NCI-H82 treated with DMSO at 0.1 percent for 48 hours (cell line): Measurements from ENCODE around the gene PDLIM5.

ENCODE experiments used
- DNase-seq: peaks from one replicate; lab custom pipeline; 2025; ENCODE audit not compliant: unreplicated experiment; lab: John Stamatoyannopoulos, UW

PDLIM5 gene

DNA sequence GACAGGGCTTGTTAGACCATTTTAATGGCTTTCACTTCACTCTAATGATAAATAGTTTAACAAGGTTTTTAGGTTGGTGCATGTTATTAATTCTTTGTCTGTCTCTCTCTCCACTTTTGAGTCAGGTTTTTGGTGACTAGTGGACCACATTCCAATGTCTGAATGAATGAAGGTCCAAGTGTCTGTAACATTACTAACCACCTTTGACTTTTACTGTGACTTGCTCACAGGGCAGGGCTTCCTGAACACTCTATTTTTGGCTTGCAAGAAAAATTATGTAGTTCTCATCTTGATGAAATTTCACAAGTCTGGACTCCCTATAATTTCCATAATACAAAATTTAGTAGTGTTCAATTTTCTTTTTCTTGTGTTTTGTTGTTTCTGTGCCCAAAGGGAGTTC lies 227.2 kb downstream of the PDLIM5 start:
- no peak for DNase-seq

DNA sequence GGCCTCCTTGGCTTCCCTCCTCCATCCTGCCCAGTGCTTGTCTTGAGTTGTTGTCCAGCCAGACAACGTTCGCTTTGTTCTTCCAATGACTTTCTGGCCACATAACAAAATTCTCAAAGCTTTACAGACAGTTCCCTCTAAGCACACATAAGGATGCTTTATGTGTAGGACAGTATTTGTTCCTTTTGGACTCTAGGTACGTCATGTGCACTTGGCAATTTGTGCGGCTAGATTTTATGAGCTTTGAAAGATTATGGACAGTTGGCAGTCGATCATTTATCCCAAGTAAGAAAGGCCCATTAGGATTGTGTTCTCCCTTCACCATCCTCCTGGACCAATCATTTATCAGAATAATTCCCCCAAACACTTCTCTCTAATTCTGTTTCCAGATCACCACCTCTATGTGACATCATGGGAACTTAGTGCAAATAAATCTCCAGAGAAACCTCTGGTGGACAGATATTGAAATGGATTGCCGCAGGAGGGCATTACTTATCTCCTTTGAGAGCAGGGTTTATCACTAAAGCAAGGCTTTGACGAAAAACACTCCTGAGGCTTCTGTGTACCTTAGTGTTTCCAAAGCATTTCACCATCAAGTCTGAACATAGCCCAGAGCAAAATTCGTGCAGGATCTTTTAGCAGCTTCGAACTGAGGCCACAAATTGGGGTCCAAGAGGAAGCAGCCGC lies 228.6 kb downstream of the PDLIM5 start:
- DNase-seq = no peak

DNA sequence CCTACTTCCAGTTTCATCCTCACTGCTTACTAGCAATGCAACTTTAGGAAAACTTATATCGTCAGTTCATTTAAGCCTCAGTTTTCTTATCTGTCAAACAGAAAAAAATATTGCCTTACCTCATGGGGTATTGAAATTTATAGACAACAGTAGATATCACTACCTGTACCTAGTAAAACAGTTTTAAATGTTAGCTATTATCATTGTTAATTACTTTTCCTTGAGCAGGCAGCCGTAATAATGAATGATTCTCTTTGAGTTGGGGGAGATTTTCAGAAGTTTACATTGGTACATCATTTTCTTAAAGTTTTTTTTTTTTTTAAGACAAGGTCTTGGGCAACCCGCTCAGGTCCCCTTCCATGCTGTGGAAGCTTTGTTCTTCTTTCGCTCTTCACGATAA lies 234.3 kb downstream of the PDLIM5 start:
- DNase-seq = no peak

- no peak for DNase-seq
Observed at GRCh38 chr4:94689155-94689860, 237.6 kb downstream of the PDLIM5 start.

- no peak for DNase-seq
Observed at GRCh38 chr4:94690851-94691254, 239.1 kb downstream of the PDLIM5 start.

DNA sequence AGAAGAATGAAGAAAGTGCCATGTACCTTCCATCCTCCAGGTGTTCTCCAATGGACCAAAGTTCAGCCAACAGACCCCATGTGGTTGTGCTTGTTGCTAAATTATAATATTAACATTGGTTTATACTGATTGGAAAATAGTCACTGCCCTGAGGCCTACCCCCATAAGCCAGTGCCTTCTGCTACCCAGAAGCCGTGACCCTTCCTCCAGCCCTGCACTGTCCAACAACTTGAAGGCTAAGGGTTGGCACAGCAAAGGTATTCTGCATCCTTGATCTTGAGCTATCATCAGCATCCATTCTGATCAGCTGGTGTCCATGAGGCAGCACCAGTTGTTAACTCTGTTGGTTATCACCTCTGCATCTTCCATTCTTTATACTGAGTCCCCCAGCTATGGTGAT lies 239.8 kb downstream of the PDLIM5 start:
- no peak for DNase-seq

GRCh38 chr4:94695384-94695783 lies 243.6 kb downstream of the PDLIM5 start:
- no peak for DNase-seq

DNA sequence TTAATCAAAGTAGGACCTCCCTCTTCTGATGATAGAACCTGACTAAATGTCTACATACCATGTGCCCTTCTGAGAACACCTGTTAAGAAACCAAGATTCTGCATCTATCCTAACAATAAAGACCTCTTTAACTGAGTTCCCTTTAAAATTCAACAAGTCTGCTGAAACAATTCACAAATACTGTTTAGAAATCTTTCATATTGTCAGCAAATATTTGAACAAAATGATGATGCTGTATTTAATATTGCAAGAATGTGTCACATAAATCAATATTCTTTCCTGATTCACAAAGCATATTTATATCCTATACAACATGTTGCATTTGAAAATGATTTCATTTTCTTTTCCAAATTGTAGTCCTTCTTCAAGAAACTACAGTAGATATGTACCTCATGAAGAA lies 246.4 kb downstream of the PDLIM5 start:
- DNase-seq = no peak

DNA sequence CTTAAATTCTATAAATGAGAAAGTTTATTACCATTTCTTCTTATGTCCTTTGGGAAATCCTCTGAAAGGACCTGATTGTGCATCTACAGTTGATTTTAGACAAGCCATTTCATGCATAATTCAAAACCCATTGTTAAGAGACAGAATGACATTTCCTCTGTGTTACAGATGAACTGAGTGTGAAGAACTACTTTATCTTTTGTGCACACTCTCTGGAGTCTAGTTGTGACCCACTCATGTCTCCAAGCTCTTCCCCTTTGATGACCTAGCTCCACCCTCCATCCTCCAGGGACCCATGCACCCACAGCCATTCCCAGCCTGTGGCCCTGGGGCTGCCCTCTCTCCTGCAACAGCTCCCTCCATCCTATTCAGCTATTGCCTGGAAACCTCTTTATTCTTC lies 248.6 kb downstream of the PDLIM5 start:
- DNase-seq = no peak

GRCh38 chr4:94701631-94702300 lies 250.0 kb downstream of the PDLIM5 start:
- no peak for DNase-seq

DNA sequence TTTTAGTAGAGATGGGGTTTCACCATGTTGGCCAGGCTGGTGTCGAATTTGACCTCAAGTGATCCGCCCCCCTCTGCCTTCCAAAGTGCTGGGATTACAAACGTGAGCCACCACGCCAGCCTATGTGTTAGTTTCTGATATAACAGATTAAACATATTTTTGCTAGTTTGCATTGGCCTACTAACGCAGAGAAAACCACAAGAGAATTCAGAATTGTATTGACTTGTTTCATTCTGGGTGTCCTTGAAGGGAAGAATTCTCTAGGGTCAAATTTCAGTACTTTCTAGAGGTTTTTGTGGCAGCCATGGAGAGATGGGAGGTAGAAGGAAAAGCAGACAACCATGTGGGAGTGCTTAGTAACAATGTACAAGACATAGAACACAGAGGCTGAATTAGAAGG lies 259.9 kb downstream of the PDLIM5 start:
- DNase-seq = no peak

GRCh38 chr4:94714365-94715160 lies 262.8 kb downstream of the PDLIM5 start:
- no peak for DNase-seq

GRCh38 chr4:94715726-94716125 lies 264.0 kb downstream of the PDLIM5 start:
- DNase-seq = peak; percentile 1
